ENCODE results near the gene MAPT.

The MAPT gene

GRCh38 chr17:46059486-46059885 is 165.1 kb downstream of the MAPT start:
- DNase-seq (ENCODE audit: low read depth): no peak

GRCh38 chr17:46060461-46060860 is 166.1 kb downstream of the MAPT start:
- no peak for DNase-seq (ENCODE audit: low read depth)

GRCh38 chr17:46061435-46061834 is 167.1 kb downstream of the MAPT start:
- no peak for DNase-seq (ENCODE audit: low read depth)

- DNase-seq (ENCODE audit: low read depth): no peak
Measured at GRCh38 chr17:46063241-46063640, 168.9 kb downstream of the MAPT start.

- no peak for DNase-seq (ENCODE audit: low read depth)
Measured at GRCh38 chr17:46064460-46064859, 170.1 kb downstream of the MAPT start.

- no peak for DNase-seq (ENCODE audit: low read depth)
Measured at GRCh38 chr17:46071796-46072195, 177.4 kb downstream of the MAPT start.

- no peak for DNase-seq (ENCODE audit: low read depth)
Measured at GRCh38 chr17:46072998-46073397, 178.6 kb downstream of the MAPT start.

- DNase-seq (ENCODE audit: low read depth): no peak
Measured at GRCh38 chr17:46074540-46074939, 180.2 kb downstream of the MAPT start.
